ENCODE data around the gene RORC. TPM values are rescaled to one million over a fixed set of nuclear protein-coding genes. Genes with fewer than 3 reads are reported as not detected.
"Not testable (repeated sequence)": the region's sequence is repeated elsewhere in the genome, so short reads cannot be mapped to it uniquely, and the experiment has no call there.

Gene RORC
- total RNA-seq, 1 experiment from 2014 or later: 0.26 TPM

- no peaks in the 10 kb centered on the region for H4K20me1 ChIP-seq (ENCODE audit: low read length)
- DNase-seq: no peak
- no peaks in the 10 kb centered on the region for H3K4me1 ChIP-seq (ENCODE audit: insufficient read depth, low read length)
- intact Hi-C loops (cut with micrococcal nuclease): no loop called here
- no peak overlapping the region for H3K4me3 ChIP-seq (ENCODE audit: low read length)
- no peak overlapping the region for H3K9ac ChIP-seq (ENCODE audit: low read length)
- no peaks in the 10 kb centered on the region for H3K9me2 ChIP-seq (replicated peaks; ENCODE audit: low read length)
- no peak for TF ChIP-seq EZH2phosphoT487 (IDR thresholded peaks at IDR 0.05; ENCODE audit: borderline replicate concordance, low read length)
- TF ChIP-seq CTCF (conservative IDR thresholded peaks at IDR 0.05; ENCODE audit: low read depth, low read length): no peak
- no peak for TF ChIP-seq EZH2 (IDR thresholded peaks at IDR 0.05; ENCODE audit: low read length, unreplicated experiment)
- H3K9me3 ChIP-seq (ENCODE audit: low read length): no peaks in the 10 kb centered on the region
- no peak for ATAC-seq
- CTCF ChIA-PET: interaction anchor here (1.1 kb wide), 1 partner anchor 12 kb away, joined by 3 read pairs; no protein-coding TSS in a partner anchor
- BruUV-seq (replicated peaks): no TSS peak
- H3K4me2 ChIP-seq (ENCODE audit: low read length): no peak overlapping the region
- H3K36me3 ChIP-seq (ENCODE audit: low read depth, low read length): no peaks in the 10 kb centered on the region
- no peak overlapping the region for H2AFZ ChIP-seq (ENCODE audit: low read length)
- H3F3A ChIP-seq (ENCODE audit: low read length, unreplicated experiment): no peaks in the 10 kb centered on the region
- no peaks in the 10 kb centered on the region for H3K79me2 ChIP-seq (ENCODE audit: low read length)
- no peaks in the 10 kb centered on the region for H3K27me3 ChIP-seq (ENCODE audit: low read length)
- POLR2A ChIA-PET (ENCODE audit: unreplicated experiment): interaction anchor here (0.5 kb wide), 1 partner anchor 73 kb away, joined by 3 read pairs; no protein-coding TSS in a partner anchor
- H3K27ac ChIP-seq (ENCODE audit: low read length): no peak overlapping the region
Measured at GRCh38 chr1:151858030-151858746, 26.6 kb upstream of the RORC start.

GRCh38 chr1:151855933-151856332, 24.3 kb upstream of the RORC start:
- H3K9ac ChIP-seq (ENCODE audit: low read length): no peak overlapping the region
- BruUV-seq (replicated peaks): no TSS peak
- H3K4me3 ChIP-seq (ENCODE audit: low read length): no peak overlapping the region
- no peaks in the 10 kb centered on the region for H3K9me2 ChIP-seq (replicated peaks; ENCODE audit: low read length)
- no peaks in the 10 kb centered on the region for H3K9me3 ChIP-seq (ENCODE audit: low read length)
- ChIA-PET POLR2A (ENCODE audit: unreplicated experiment) (no interaction called here), CTCF (no interaction called here)
- H3K4me2 ChIP-seq (ENCODE audit: low read length): no peak overlapping the region
- TF ChIP-seq EZH2 (IDR thresholded peaks at IDR 0.05; ENCODE audit: low read length, unreplicated experiment) (no peak), CTCF (conservative IDR thresholded peaks at IDR 0.05; ENCODE audit: low read depth, low read length) (no peak), EZH2phosphoT487 (IDR thresholded peaks at IDR 0.05; ENCODE audit: borderline replicate concordance, low read length) (no peak)
- no peak overlapping the region for H3K27ac ChIP-seq (ENCODE audit: low read length)
- DNase-seq (no peak), ATAC-seq (no peak)
- H4K20me1 ChIP-seq (ENCODE audit: low read length): no peaks in the 10 kb centered on the region
- no peaks in the 10 kb centered on the region for H3K36me3 ChIP-seq (ENCODE audit: low read depth, low read length)
- H2AFZ ChIP-seq (ENCODE audit: low read length): no peak overlapping the region
- H3K79me2 ChIP-seq (ENCODE audit: low read length): no peaks in the 10 kb centered on the region
- no peaks in the 10 kb centered on the region for H3F3A ChIP-seq (ENCODE audit: low read length, unreplicated experiment)
- no peaks in the 10 kb centered on the region for H3K4me1 ChIP-seq (ENCODE audit: insufficient read depth, low read length)
- peaks cover 18% of the 10 kb centered on the region for H3K27me3 ChIP-seq (ENCODE audit: low read length)
- intact Hi-C loops (cut with micrococcal nuclease): no loop called here

- H3K4me1 ChIP-seq (ENCODE audit: insufficient read depth, low read length); DNase-seq; H3K36me3 ChIP-seq (ENCODE audit: low read depth, low read length); H3K9ac ChIP-seq (ENCODE audit: low read length); POLR2A ChIA-PET (ENCODE audit: unreplicated experiment); H2AFZ ChIP-seq (ENCODE audit: low read length); H3K4me3 ChIP-seq (ENCODE audit: low read length); H3K27ac ChIP-seq (ENCODE audit: low read length); H3K9me2 ChIP-seq (replicated peaks; ENCODE audit: low read length); BruUV-seq (replicated peaks); CTCF ChIA-PET; H4K20me1 ChIP-seq (ENCODE audit: low read length); H3F3A ChIP-seq (ENCODE audit: low read length, unreplicated experiment); H3K4me2 ChIP-seq (ENCODE audit: low read length); intact Hi-C loops (cut with micrococcal nuclease); H3K9me3 ChIP-seq (ENCODE audit: low read length); ATAC-seq; H3K79me2 ChIP-seq (ENCODE audit: low read length): not testable (repeated sequence)
- H3K27me3 ChIP-seq (ENCODE audit: low read length): peaks cover 18% of the 10 kb centered on the region
Measured at GRCh38 chr1:151855516-151855915, 23.9 kb upstream of the RORC start.
